BJ (cell line): ENCODE measurements around the gene KATNAL1. TPM values are rescaled to one million over a fixed set of nuclear protein-coding genes. Genes with fewer than 3 reads are reported as not detected.

Source experiments
- CTCF ChIA-PET: fragments of 350-600 bp; formaldehyde crosslinking; extraction: SDS; loops from one replicate; lab custom pipeline; 2021; ENCODE audit warnings: antibody characterized with exemption, inconsistent platforms; lab: Yijun Ruan, JAX
- POLR2A ChIA-PET: fragments of 300-600 bp; sonication (Branson Sonifier 250); formaldehyde crosslinking; extraction: SDS; loops from one replicate; lab custom pipeline; 2021; ENCODE audit warnings: antibody characterized with exemption; lab: Charles Lee
- DNase-seq: peaks from one replicate; pipeline ENCODE4 v3.0.0-alpha.2; 2011; ENCODE audit warnings: low read depth
- H3K27me3 ChIP-seq: 2 replicates; pipeline ENCODE4 v1.6.0; 2011; ENCODE audit warnings: low read length; ENCODE audit not compliant: control insufficient read depth, insufficient read depth
- H3K36me3 ChIP-seq: 2 replicates; pipeline ENCODE4 v1.5.1; 2011; ENCODE audit warnings: low read length; ENCODE audit not compliant: control insufficient read depth, insufficient read depth
- H3K4me3 ChIP-seq: 2 replicates; pipeline ENCODE4 v1.5.1; 2011; ENCODE audit warnings: low read depth, mild to moderate bottlenecking, control low read depth, low read length
- CTCF ChIP-seq: IDR thresholded peaks from 2 replicates; pipeline ENCODE4 v1.5.1; 2011; ENCODE audit warnings: low read depth, mild to moderate bottlenecking, control low read depth, inconsistent platforms, low read length, moderate library complexity; ENCODE audit not compliant: insufficient read depth
- polyA plus RNA-seq: library from polyadenylated mRNA; depleted of rRNA; stranded (reverse); fragments of >200 nt; gene quantifications from 2 replicates; pipeline ENCODE4 v1.2.3, GENCODE V29; 2011

Gene KATNAL1
- polyA plus RNA-seq, 1 experiment: 9.1 TPM

- Histone ChIP-seq H3K36me3 (0 out of 2 replicates have a peak, but pooled peaks cover 2% of the 10 kb centered on the region), H3K27me3 (no peaks in the 10 kb centered on the region), H3K4me3 (no peak overlapping the region)
- POLR2A ChIA-PET: no interaction called here
- DNase-seq: no peak
- TF ChIP-seq CTCF: no peak
- CTCF ChIA-PET: interaction anchor here (0.6 kb wide), 3 partner anchors 10 to 418 kb away, joined by 3 to 5 read pairs (median 4); no protein-coding TSS in a partner anchor
These were observed 113.8 kb downstream of the KATNAL1 start for GRCh38 chr13:30193279-30194234.

GRCh38 chr13:30192320-30193093 lies 114.8 kb downstream of the KATNAL1 start:
- Histone ChIP-seq H3K27me3 (no peaks in the 10 kb centered on the region), H3K36me3 (0 out of 2 replicates have a peak, but pooled peaks cover 2% of the 10 kb centered on the region), H3K4me3 (no peak overlapping the region)
- POLR2A ChIA-PET: no interaction called here
- CTCF ChIA-PET: interaction anchor here (0.6 to 0.8 kb wide), 3 partner anchors 11 to 154 kb away, joined by 3 to 4 read pairs (median 3); no protein-coding TSS in a partner anchor
- DNase-seq: no peak
- no peak for TF ChIP-seq CTCF

- TF ChIP-seq CTCF: no peak
- POLR2A ChIA-PET: no interaction called here
- Histone ChIP-seq H3K36me3 (0 out of 2 replicates have a peak, but pooled peaks cover 2% of the 10 kb centered on the region), H3K27me3 (no peaks in the 10 kb centered on the region), H3K4me3 (no peak overlapping the region)
- no peak for DNase-seq
- CTCF ChIA-PET: interaction anchor here (0.8 kb wide), 1 partner anchor 17 kb away, joined by 3 read pairs; no protein-coding TSS in a partner anchor
These were observed 115.8 kb downstream of the KATNAL1 start for GRCh38 chr13:30191491-30192100.

- Histone ChIP-seq H3K36me3 (no peaks in the 10 kb centered on the region), H3K4me3 (no peak overlapping the region), H3K27me3 (no peaks in the 10 kb centered on the region)
- no peak for TF ChIP-seq CTCF
- DNase-seq: no peak
- POLR2A ChIA-PET: no interaction called here
- CTCF ChIA-PET: no interaction called here
These were observed 120.5 kb downstream of the KATNAL1 start for GRCh38 chr13:30186634-30187415.
